ENCODE measurements around the gene ADAMTS17.

DNA sequence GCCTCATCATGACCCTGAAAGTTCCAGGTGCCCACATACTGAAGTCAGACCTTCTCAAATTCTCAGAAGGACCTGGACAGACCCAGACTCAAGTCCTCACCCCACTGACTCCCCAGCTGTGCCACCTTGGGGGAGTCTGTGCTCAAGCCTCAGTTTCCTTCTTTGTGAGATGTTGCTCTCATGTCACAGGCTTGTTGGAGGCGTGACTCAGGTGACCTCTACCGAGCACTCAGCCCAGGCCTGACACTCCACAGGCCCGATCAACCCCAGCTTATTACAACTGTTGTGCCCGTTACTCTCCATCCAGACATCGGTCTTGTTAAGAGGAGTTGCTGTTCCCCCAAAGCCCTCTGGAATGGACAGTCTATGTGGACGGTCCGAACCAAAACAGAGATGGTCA lies 332.4 kb downstream of the ADAMTS17 start:
- TF ChIP-seq EZH2 (IDR thresholded peaks at IDR 0.05; ENCODE audit: low read depth) (no peak), CTCF (conservative IDR thresholded peaks at IDR 0.05) (no peak)
